ENCODE data around the gene CXCL9.

- no peak for TF ChIP-seq CTCF (conservative IDR thresholded peaks at IDR 0.05; ENCODE audit: low read length)
- no peak for TF ChIP-seq EZH2phosphoT487 (IDR thresholded peaks at IDR 0.05; ENCODE audit: borderline replicate concordance)
Observed at GRCh38 chr4:76028350-76028765, 21.0 kb upstream of the CXCL9 start.

All from Loucy (cell line).